UCSD-AML1 (cell line): ENCODE data around the gene PTPRN2.

Experiments used
- DNase-seq: peaks from one replicate; lab custom pipeline; 2025; ENCODE audit not compliant: unreplicated experiment; lab: John Stamatoyannopoulos, UW

PTPRN2 gene

DNA sequence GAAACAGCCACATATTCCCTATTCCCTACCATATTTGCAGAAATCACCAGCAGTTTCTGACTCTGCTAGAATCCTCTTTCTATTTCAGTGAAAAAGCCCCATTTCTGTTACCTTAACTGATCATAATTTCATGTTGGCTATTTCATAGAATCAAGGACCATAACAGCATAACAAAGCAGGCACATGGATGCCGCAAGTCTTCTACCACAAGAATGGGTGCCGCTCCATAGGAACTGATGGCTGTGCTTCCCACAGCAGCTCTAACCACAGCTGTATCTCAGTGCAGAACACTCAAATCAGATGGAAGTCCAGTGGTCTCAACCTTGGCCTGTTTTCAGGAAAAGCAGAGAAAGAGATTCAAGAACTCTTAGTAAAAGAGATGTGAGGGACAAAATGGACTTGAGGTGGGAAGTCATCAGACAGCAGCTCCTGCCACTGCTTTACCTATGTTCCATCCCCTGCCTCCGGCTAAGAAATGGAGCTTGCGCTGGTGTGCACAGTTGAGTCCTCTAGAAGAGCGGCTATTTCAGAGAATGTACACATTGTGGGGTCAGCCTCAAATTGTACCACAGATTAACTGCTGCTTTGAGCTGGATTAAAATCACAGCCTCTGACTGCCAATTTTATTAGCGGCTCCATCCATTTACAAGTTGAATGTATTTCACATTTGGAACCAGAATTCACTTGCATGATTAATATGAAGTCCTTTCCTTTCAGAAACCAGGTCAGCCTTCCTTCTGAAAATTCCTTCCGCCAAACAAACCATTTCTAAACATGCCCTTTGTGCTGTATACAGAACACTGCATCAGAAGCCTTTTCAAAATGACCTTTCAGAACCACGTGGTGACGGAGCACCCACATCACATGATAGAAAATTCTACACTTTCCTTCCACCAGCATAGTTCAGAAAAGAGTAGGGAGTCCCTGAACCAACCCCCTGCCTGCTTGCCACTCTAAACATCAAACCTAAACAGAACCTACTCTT lies 7.7 kb downstream of the PTPRN2 start:
- DNase-seq: no peak

DNA sequence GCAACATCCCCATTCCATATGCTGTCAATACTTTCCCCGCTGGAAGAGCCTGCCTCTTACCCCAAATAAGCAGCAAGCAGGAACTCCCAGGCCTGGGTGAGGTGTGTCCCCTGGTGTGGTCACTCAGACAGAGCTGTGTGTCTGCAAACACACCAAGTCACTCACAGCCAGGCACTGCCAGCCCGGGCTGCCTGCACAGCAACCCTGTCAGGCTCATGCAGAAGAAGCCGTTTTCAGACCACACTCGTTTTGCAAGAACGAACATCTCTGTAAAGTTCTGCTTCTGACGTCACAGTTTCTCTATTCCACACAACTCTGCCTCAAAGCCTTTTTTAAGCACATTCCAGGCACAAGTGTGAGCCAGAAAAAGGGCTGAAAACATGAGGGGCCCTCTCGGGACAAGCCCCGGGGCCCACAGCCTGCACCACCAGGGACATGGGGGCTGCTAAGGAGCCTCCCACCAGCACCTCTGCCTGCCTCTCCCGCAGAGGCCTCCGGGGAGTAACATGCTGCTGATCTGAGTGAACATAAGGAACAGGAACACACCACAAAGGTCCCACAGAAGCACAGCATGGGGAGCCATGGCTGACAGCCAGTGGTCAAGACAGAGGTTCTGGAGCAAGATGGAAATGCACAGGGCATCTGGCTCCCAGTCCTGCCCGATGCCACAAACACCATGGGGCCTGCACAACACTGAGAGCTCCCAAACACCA lies 11.4 kb downstream of the PTPRN2 start:
- no peak for DNase-seq

GRCh38 chr7:158574308-158575036 lies 13.2 kb downstream of the PTPRN2 start:
- no peak for DNase-seq

DNA sequence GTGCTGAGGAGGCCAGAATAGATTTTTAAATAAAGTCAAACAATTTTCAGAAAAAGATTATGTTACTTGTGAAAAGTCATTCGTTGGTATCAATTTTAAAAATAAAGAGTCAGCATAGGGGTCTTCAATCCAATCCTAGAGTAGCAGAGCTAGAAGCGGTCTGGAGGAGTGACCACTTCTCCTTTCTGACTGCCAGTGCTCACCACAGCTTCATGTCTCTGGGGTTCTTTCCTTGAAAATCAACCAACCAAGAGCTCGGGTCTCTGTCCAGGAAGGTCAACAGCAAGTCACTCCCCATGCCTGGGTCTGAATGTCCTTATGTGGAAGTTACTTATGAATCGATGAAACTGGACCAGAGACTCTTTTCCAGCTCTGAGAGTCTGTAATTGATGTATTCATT lies 14.3 kb downstream of the PTPRN2 start:
- peak; percentile 12 for DNase-seq

GRCh38 chr7:158572000-158572828 lies 15.4 kb downstream of the PTPRN2 start:
- DNase-seq: peak; percentile 31

DNA sequence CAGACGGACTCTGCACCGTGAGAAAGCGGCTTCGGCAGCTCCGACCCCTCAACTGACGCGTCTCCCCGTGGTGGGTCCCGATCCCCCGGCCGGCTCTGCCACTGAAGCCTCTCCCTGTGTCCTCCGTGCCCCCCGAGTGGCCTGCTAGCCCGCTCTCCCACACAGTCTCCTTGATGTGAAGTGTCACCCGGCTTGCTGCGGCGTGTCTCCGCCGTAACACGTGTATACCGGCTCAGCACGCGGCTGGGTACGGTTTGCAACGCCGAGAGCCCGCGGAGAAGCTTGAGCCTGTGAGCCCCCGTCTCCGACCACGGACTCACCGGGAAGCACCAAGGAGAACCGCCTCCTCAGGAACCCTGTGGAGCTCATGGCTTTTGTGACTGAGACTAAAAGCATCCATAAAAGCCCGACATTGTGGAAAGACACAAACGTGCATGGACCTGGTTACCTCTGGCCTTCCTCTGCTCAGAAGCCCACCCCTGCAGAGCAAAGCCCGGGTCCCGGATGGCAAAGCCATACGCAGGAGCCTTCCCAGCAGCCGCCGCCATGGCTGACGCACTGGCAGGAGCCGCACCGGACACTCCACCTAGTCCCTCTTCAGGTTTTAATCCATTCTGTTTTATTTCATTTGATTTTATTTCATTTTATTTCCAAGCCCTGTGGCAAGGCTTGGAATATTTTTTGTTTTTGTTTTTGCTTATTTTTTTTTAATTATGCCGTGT lies 17.0 kb downstream of the PTPRN2 start:
- DNase-seq: no peak

GRCh38 chr7:158569858-158570323 lies 17.7 kb downstream of the PTPRN2 start:
- no peak for DNase-seq

GRCh38 chr7:158568974-158569857 lies 18.4 kb downstream of the PTPRN2 start:
- DNase-seq: no peak

GRCh38 chr7:158567153-158567603 lies 20.4 kb downstream of the PTPRN2 start:
- DNase-seq: no peak

GRCh38 chr7:158564663-158565035 lies 23.0 kb downstream of the PTPRN2 start:
- DNase-seq: no peak

DNA sequence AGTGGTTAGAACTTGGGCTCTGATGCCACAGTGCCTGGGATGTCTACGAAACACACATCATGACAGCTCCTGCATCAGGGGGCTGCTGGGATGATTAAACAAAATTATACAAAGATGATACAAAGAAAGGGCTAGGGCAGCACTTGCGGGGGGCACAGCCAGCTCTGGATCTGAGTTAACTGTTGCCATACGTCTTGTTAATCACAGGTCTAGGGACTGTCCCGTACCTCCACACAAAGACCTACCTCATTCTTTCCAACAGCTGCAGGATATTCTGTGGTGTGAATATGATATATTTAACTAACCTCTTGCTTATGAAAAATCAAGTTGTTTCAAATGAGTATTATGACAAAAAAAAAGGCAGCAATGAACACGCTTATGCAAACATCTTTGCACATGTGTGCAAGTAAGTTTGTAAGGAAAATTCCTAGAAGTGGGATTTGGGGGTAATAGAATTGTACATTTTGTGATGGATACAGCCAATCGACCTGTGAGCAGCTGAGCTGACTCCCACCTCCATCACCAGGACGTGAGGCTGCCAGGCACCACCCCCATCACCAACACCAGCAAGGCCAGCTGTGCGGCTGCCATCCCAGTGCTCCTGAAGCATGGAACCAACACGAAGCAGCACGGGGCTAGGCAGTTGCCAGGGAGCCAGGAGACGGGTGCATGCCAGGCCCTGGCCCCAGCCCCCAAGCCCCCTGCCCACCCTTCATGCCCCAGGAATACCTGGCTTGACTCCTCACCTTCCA lies 23.5 kb downstream of the PTPRN2 start:
- no peak for DNase-seq

DNA sequence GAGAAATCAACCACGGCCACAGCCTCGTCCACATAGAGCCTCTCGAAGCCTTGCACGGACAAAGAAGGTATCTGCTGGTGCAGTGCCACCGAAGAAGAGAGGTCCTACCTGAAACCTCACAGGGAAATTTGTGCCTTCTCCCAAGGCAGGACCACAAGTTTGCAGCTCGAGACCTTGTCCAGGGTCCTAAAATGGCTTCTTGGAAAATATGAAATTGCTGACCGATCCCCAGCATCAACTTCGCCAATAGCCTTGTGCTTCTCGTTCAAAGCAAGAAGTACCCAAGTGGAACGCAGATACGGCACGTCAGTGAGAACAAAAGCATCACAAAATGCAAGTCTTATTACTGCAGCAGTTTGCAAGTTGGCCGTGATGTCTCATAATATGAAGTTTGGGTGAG lies 24.6 kb downstream of the PTPRN2 start:
- no peak for DNase-seq

DNA sequence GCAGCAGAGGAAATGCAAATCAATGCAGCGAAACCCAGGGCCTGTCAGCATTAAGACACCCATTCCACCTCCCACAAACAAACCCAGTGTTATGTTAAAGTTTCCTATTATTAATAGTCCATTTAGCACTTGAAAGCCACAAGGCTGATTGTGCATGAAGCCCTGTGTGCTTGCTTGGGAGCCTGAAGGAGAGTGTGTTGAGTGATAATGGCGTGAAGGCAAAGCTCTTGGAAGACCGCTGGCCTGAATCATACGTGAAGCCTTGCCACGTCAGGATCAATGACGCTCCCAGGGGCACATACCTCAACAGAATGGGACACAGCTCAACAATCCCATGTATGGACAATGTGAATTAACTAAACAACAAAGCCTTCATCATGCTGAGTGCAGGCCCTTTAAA lies 25.1 kb downstream of the PTPRN2 start:
- DNase-seq: no peak

- no peak for DNase-seq
Measured at GRCh38 chr7:158561659-158562058, 26.0 kb downstream of the PTPRN2 start.

DNA sequence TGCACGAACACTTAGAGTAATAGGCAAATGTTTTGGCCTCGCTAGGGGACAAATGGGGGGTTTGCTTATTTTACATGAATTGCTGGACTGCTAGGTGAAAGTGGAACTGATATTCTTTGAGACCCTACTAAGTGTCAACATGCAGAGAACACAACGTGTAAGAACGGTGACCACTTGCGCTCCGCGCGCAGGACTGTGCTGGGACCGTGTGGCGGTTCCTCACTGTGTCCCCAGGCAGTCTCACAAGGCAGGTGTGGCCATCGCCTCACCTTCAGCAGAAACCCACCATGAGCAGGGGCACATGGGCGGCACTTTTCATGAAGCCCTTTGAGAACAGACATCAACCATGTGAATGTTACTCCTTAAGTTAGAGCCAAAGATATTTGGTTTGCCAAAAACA lies 27.2 kb downstream of the PTPRN2 start:
- no peak for DNase-seq

DNA sequence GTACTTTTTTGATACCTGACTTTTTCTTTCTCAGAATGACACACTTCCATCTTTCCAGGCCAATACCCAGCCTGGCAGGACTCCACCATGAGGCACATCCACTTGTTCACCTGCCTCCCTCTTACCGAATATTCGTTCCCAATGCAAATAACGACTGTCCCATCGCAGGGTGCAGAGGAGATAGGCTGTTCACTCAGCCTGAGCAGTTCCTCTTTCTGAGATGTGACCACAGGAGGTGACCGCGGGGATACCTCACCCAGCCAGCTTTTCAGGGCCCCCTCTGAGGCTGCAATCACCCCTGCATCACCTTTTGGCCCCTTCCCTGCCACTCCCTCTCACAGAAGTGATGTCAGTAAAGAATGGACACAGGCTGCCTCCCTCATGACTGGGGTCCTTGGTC lies 28.3 kb downstream of the PTPRN2 start:
- DNase-seq: no peak

GRCh38 chr7:158558816-158559215 lies 28.8 kb downstream of the PTPRN2 start:
- DNase-seq: no peak

DNA sequence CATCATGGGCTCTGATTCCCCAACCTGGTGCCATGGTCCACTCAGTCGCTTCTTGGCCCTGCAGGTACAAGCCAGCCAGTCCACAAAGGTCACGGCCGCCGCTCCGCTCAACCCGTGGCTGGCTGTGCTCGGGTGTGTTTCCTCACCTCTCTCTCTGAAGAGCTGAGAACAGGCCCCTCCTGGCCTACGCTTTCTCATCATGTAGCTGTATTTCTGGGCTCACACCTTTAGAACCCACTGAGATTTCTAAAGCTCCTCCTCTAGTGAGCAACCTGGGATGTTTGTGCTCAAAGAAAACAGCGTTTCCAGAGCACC lies 30.2 kb downstream of the PTPRN2 start:
- DNase-seq: no peak
